Spleen (tissue), 11 donors: Measurements from ENCODE around the gene VSTM4. TPM values are rescaled to one million over a fixed set of nuclear protein-coding genes. Genes with fewer than 3 reads are reported as not detected.

Source experiments
- DNase-seq: peaks from one replicate; pipeline ENCODE4 v3.0.0-alpha.2; 2020
- H3K27ac ChIP-seq, 8 donors: fragments of 200-600 bp; sonication (generic) in 7 of 8; 1 replicate in 4 of 8; 2 replicates in 4 of 8; pipeline versions ENCODE4 v1.5.0 to v1.8.0; 2016 to 2021; ENCODE audit warnings: inconsistent platforms in 4 of 8, mild to moderate bottlenecking in 4 of 8, moderate library complexity in 1 of 8
- H3K27me3 ChIP-seq, 7 donors: fragments of 200-600 bp; sonication (generic) in 6 of 7; replicated peaks in 1 of 7; 1 replicate in 4 of 7; 2 replicates in 3 of 7; pipeline versions ENCODE4 v1.5.0 to v1.8.0; 2016 to 2021; ENCODE audit warnings: inconsistent platforms in 3 of 7, mild to moderate bottlenecking in 1 of 7
- H3K36me3 ChIP-seq, 6 donors: fragments of 200-600 bp; sonication (generic) in 5 of 6; 1 replicate in 4 of 6; 2 replicates in 2 of 6; pipeline versions ENCODE4 v1.5.0 to v1.8.0; 2016 to 2021; ENCODE audit warnings: inconsistent platforms in 2 of 6
- H3K4me1 ChIP-seq, 6 donors: fragments of 200-600 bp; sonication (generic) in 5 of 6; 1 replicate in 3 of 6; 2 replicates in 3 of 6; pipeline versions ENCODE4 v1.5.0 to v1.8.0; 2016 to 2021; ENCODE audit warnings: inconsistent platforms in 3 of 6
- H3K4me3 ChIP-seq, 8 donors: fragments of 200-600 bp; sonication (generic) in 7 of 8; 1 replicate in 4 of 8; 2 replicates in 4 of 8; pipeline versions ENCODE4 v1.5.0 to v1.8.0; 2016 to 2021; ENCODE audit warnings: inconsistent platforms in 4 of 8, mild to moderate bottlenecking in 4 of 8, moderate library complexity in 2 of 8
- H3K9me3 ChIP-seq, 8 donors: fragments of 200-600 bp; sonication (generic) in 7 of 8; 1 replicate in 4 of 8; 2 replicates in 4 of 8; pipeline versions ENCODE4 v1.5.0 to v1.8.0; 2016 to 2021; ENCODE audit warnings: inconsistent platforms in 4 of 8
- CTCF ChIP-seq, 11 experiments: fragments of 200-600 bp in 7 of 11; fragments of 450-650 bp in 4 of 11; sonication (generic) in 4 of 11; IDR thresholded peaks in 8 of 11; conservative IDR thresholded peaks in 3 of 11; 1 replicate in 7 of 11; 2 replicates in 4 of 11; pipeline versions ENCODE4 v1.4.0 to v1.8.0; 2016 to 2021; ENCODE audit warnings: antibody characterized with exemption in 11 of 11, inconsistent platforms in 4 of 11, mild to moderate bottlenecking in 1 of 11
- POLR2A ChIP-seq, 3 donors: fragments of 450-650 bp; IDR thresholded peaks; one replicate each; pipeline ENCODE4 v1.5.1; 2017; ENCODE audit warnings: antibody characterized with exemption in 3 of 3, mild to moderate bottlenecking in 1 of 3
- POLR2AphosphoS5 ChIP-seq, 3 donors: sonication (generic); formaldehyde crosslinking; IDR thresholded peaks; one replicate each; pipeline ENCODE4 v1.5.1; 2017; ENCODE audit warnings: antibody characterized with exemption in 3 of 3
- WGBS, 5 donors: extraction: QIAGEN DNeasy Blood & Tissue Kit in 3 of 5; methylation state at CpG; one replicate each; pipeline versions ENCODE4 v1.1.5 to v1.1.7; 2013 to 2018; 5-methylcytosine and 5-hydroxymethylcytosine counted together
- intact Hi-C: fragments of 100-400 bp; cut with DNase I; formaldehyde crosslinking; loops from one replicate; pipeline ENCODE4 v1.15.0; 2023; ENCODE audit warnings: low total_unique reads
- polyA plus RNA-seq, 3 donors: library from polyadenylated mRNA; stranded (reverse); fragments of 200-250 nt; gene quantifications; one replicate each; pipeline ENCODE4 v1.2.1, GENCODE V29; 2013
- total RNA-seq, 7 donors: library from RNA; depleted of rRNA in 3 of 7; stranded (reverse); fragments of >200 nt in 3 of 7; fragmentation: NEBNext Ultra II Directional in 4 of 7; extraction: Animal tissue kit (Norgen Biotek cat#: 25700) in 4 of 7; gene quantifications; one replicate each; pipeline versions ENCODE4 v1.1.0 to v1.2.1, GENCODE V29; 2016 to 2021
- donor health status: healthy with polysubstance abuse.
- donor health status: DM: no; HTN: no; CAD: no; lungs with moderate emphysema.
- donor health status: DM: no; HTN: no; CAD: no.
- donor health status: Bipolar disorder and iron deficiency.
- donor health status: healthy.
- donor health status: DM: no; HTN: no; CAD: no.
- donor health status: DM: yes; HTN: yes; CAD: no.

Gene VSTM4
- total and polyA plus RNA-seq, 10 donors = 0.57 to 6.8 (median 3.1) TPM

GRCh38 chr10:49052069-49052468, 63.3 kb downstream of the VSTM4 start:
- intact Hi-C loops = no loop called here
- H3K4me1 ChIP-seq = peaks cover 0 to 15% (median 0%) of the 10 kb centered on the region in 6 donors

GRCh38 chr10:49050906-49051305, 64.4 kb downstream of the VSTM4 start:
- peaks cover 0 to 27% (median 0%) of the 10 kb centered on the region in 7 donors for H3K27me3 ChIP-seq
- no peak overlapping the region for H3K27ac ChIP-seq
- peaks cover 0 to 15% (median 0%) of the 10 kb centered on the region in 6 donors for H3K4me1 ChIP-seq
- DNase-seq = no peak
- no peak for TF ChIP-seq CTCF (IDR thresholded peaks at IDR 0.05 in 8 of 11, conservative IDR thresholded peaks at IDR 0.05 in 3 of 11)
- TF ChIP-seq POLR2AphosphoS5 (IDR thresholded peaks at IDR 0.05) = no peak
- TF ChIP-seq POLR2A (IDR thresholded peaks at IDR 0.05) = no peak
- H3K36me3 ChIP-seq = no peaks in the 10 kb centered on the region
- 83 to 92% (median 88%) methylated on average over 3 of the region's 3 CpGs for WGBS, 5 donors
- no peak overlapping the region for H3K4me3 ChIP-seq
- H3K9me3 ChIP-seq = no peaks in the 10 kb centered on the region
- intact Hi-C loops = no loop called here

More at GRCh38 chr10:49052069-49052468, 63.3 kb downstream of the VSTM4 start:
- Histone ChIP-seq H3K36me3 (no peaks in the 10 kb centered on the region), H3K27me3 (peaks cover 0 to 27% (median 0%) of the 10 kb centered on the region in 7 donors), H3K4me3 (no peak overlapping the region), H3K9me3 (no peaks in the 10 kb centered on the region), H3K27ac (no peak overlapping the region)
- TF ChIP-seq CTCF (IDR thresholded peaks at IDR 0.05 in 8 of 11, conservative IDR thresholded peaks at IDR 0.05 in 3 of 11) (no peak), POLR2AphosphoS5 (IDR thresholded peaks at IDR 0.05) (no peak), POLR2A (IDR thresholded peaks at IDR 0.05) (no peak)
- 75 to 87% (median 84%) methylated on average over 1 of the region's 1 CpG for WGBS, 5 donors
- DNase-seq = no peak

- TF ChIP-seq POLR2AphosphoS5 (IDR thresholded peaks at IDR 0.05) = no peak
- no peak for TF ChIP-seq CTCF (IDR thresholded peaks at IDR 0.05 in 8 of 11, conservative IDR thresholded peaks at IDR 0.05 in 3 of 11)
- no peak for TF ChIP-seq POLR2A (IDR thresholded peaks at IDR 0.05)
- no peak for DNase-seq
- no peak overlapping the region for H3K27ac ChIP-seq
- peaks cover 0 to 27% (median 0%) of the 10 kb centered on the region in 7 donors for H3K27me3 ChIP-seq
- 79 to 92% (median 86%) methylated on average over 2 of the region's 2 CpGs for WGBS, 5 donors
- no peaks in the 10 kb centered on the region for H3K9me3 ChIP-seq
- H3K36me3 ChIP-seq = no peaks in the 10 kb centered on the region
- intact Hi-C loops = no loop called here
- H3K4me1 ChIP-seq = peaks cover 0 to 15% (median 0%) of the 10 kb centered on the region in 6 donors
- H3K4me3 ChIP-seq = no peak overlapping the region
Measured at GRCh38 chr10:49050366-49050765, 65.0 kb downstream of the VSTM4 start.

GRCh38 chr10:49049660-49050059, 65.7 kb downstream of the VSTM4 start:
- H3K9me3 ChIP-seq = no peaks in the 10 kb centered on the region
- no peak for DNase-seq
- 68 to 82% (median 78%) methylated on average over 4 of the region's 4 CpGs for WGBS, 5 donors
- no peak overlapping the region for H3K4me3 ChIP-seq
- H3K27ac ChIP-seq = no peak overlapping the region
- no peaks in the 10 kb centered on the region for H3K36me3 ChIP-seq
- no peak for TF ChIP-seq POLR2AphosphoS5 (IDR thresholded peaks at IDR 0.05)
- TF ChIP-seq POLR2A (IDR thresholded peaks at IDR 0.05) = no peak
- no peak for TF ChIP-seq CTCF (IDR thresholded peaks at IDR 0.05 in 8 of 11, conservative IDR thresholded peaks at IDR 0.05 in 3 of 11)
- peaks cover 0 to 15% (median 0%) of the 10 kb centered on the region in 6 donors for H3K4me1 ChIP-seq
- intact Hi-C loops = no loop called here
- H3K27me3 ChIP-seq = peaks cover 0 to 27% (median 0%) of the 10 kb centered on the region in 7 donors
